HG03342 (cell line): ENCODE measurements around the gene ACOXL.

ENCODE experiments used
- ATAC-seq: cut with Tn5 transposase; IDR thresholded peaks from one replicate; pipeline ENCODE4 v1.9.1; 2021; ENCODE audit warnings: mild to moderate bottlenecking, moderate library complexity; ENCODE audit not compliant: unreplicated experiment

Gene ACOXL

DNA sequence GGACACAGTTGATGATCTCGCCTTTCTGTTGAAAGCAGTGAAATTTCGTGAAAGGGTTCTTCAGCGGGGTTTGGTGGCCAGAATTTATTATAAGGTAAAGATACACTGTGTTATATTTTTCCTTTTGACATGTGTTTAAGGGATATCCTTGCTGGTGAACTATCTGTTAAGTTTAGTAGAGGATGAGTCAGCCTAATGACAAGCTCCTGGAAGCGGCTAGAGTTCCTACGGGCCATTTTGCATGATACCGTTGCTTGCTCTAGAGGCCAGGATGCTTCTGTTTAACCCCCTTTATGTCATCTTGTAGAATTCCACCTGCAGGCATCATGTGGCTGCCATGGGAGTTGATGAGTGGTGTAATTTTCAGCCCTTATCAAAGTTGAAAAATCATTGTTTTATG is 263.5 kb downstream of the ACOXL start:
- no peak for ATAC-seq

DNA sequence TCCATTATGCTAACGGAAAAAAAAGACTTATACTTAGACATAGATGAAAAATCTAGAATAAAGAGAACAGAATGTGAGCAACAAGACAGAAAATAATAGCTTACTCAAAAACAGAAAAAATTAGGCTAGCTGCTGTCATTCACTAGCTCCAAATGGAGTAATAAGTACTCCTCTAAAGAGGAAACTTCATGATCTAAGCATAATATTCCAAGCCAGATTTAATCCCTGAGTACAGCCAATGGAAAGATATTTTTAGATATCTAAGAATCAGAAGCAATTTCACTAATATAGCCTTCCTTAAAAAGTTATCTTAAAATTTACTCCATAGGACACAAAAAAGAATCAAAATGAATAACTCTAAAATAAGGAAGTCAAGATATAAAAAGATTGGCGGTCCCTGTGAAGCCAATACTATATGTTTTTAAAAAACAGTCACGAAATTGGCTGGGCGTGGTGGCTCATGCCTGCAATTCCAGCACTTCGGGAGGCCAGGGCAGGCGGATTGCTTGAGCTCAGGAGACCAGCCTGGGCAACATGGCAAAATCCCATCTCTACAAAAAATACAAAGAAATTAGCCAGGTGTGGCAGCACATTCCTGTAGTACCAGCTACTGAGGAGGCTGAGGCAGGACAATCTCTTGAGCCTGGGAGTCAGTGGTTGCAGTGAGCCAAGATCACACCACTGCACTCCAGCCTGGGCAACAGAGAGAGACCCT is 265.1 kb downstream of the ACOXL start:
- ATAC-seq, result no peak

DNA sequence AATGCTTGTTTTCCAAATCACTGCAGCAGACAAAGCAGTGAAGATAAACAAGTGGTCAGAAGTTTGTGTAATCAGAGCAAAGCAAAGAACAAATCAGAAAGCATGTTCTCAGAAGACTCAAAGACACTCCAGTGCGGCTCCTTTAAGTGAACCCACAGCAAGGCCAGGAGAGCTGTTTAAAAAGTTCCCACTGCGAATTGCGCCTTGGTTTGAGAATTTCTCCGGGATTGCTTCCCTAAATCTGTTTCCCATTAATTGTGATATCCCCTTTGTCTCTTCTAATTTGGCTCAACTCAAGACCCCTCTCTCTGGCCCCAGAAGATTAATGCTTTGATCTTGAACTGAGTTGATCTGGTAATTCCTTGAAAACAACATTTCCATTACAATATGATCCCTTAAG is 265.9 kb downstream of the ACOXL start:
- no peak for ATAC-seq

DNA sequence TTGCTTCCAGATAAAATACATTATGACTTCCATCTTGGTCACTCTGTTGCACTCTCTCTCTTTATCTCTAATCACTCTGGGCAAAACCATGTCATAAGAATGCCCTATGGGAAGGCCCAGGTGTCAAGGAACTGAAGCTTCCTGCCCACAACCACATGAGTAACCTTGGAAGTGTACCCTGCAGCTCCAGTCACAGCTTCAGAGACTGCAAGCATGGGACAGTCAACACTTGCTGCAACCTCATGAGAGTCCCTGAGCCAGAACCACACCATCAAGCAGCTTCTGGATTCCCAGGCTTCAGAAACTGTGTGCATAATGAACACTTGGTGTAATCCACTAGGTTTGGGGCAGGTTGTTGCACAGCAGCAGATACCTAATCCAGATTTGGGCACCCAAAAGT is 267.3 kb downstream of the ACOXL start:
- ATAC-seq, result no peak

DNA sequence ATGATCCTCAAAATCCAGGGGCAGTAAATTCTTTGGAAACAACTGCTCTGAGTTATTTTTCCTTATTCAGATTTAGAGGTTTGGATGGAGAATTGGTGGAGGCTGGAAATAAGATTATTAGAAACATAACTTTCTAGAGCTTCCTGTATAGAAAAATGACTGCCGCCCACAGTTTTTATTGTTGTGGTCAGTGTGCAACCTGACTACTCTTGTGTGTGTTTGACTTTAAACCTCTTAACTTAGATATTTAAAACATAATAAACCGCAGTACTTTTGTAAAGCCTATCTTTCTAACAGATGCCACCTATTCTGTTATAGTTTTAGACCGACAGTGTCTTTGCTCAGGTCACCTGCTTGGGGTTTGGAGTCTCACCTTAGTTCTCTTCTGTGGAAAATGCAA is 272.9 kb downstream of the ACOXL start:
- no peak for ATAC-seq

DNA sequence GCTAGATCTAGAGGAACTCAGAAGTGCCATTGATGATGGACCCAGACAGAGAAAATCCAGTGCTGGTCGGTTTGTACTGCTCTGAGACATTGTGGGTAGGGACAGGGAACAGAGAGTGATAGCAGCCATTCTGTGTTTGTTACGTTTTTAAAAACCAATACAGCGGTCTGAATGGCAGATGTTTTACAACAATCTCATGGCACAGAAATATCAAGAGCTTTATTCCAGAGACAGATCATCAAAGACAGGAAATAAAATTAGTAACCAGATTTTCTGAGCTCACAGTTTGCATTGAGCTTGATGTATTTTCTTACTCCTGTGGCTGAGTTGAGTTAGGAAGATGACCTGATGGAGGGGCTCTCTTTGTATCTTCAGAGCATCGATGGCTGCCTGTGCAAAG is 273.4 kb downstream of the ACOXL start:
- ATAC-seq, result no peak

DNA sequence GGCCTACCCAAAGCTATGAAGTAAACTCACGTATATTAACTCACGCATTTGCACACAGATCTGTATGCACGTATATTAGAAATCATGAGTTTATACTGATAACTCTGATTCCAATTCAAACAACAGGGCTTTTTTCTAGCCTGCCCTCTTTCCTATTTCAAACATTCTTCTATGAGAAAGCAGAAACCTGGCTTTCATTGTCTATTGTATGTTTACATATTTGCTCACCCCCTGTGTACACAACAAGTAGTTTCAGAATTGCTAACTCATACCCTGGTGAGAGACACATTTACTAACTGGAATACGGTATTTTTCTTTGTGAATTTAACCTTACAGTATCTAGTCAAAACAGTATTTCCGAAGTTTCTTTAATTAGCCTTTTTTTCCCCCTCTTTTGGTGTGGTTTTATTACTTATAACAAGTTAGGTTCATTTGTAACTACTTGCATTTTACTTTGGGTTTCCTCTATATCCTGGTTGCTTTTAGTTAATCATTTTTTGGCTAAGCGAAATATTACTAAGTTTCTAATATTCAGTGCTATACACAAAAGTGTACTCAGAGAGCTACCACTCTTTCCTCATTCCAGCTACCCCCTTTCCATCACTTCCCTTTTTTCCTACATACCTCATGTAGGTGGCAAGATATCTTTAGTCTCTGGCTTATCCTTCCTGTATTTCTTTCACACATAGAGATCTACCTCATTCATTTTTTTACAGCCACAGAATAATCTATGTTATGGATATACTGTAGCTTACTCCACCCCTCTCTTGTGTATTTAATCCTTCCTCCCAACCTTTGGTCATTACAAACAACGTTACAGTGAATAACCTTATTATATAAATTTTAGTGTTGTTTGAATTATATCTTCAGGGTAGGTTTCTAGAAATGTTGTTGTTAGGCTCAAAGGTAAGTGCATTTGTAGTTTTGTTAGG is 275.6 kb downstream of the ACOXL start:
- ATAC-seq, result no peak

DNA sequence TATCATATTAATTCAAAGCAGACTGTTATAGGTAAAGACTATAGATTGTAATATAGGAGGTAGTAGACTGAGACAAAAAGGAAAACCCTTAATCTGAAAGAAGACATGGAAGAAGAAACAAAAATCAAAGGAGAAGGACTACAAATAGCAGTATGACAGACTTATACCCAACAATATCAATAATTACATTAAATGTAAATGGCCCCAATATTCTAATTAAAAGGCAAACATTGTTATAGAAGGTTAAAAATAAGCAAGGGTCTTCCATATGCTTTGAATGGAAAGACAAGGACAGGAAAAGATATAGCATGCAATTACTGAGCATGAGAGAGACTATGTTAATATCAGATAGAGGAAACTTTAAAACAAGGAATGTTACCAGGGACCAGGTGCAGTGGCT is 278.8 kb downstream of the ACOXL start:
- ATAC-seq, result no peak

DNA sequence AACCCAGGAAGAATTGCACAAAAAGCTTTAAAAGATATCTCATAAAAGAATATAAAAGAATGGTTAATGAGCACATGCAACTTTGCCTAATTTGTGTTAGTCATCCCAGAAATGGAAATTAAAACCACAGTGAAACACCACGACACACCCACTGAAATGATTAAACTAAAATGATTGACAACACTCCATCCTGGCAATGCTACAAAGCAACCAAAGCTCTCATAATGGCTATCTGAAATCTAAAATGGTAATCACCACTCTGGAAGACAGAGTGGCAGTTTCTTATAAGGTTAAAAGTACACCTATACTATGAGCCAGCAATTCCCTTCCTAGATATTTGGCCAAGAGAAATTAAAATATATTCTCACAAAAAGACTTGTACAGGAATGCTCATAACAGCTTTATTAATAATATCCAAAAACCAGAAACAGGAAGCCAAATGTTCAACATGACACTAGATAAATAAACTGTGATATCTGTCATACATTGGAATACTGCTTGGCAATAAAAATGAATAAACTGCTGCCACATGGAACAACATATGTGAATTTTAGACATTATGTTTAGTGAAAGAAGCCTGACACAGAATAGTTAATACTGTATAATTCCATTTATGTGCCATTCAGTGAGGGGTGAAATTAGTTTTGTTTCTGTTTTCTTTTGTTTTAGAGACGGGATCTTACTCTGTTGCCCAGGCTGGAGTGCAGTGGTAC is 283.1 kb downstream of the ACOXL start:
- ATAC-seq, result no peak

DNA sequence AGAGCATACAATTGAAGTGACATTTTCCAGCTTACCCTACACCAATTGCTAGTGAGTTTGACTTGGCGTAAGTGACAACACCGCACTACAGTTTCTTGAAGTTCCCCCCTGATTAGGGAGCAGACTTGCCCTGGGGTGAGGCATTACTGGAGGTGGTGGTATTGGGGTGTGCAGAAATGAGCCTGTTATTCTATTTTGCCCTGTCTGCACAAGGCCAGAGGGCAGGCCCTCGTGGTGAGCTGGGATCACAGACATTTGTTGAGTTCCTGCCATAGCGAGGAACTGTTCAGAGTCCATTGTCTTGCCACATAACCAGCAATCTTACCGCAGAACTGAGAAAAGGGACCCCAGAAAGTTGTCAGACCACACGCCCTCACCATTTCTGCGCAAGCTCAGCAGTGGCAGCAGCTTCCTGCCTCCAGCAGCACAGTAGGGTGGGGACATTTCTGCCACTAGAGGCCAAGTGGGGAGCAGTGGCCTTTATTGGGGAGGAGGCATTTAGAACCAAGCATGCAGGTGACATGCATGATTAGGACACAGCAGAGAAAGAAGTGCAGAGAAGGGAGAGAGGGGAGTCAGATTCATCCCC is 284.8 kb downstream of the ACOXL start:
- no peak for ATAC-seq

DNA sequence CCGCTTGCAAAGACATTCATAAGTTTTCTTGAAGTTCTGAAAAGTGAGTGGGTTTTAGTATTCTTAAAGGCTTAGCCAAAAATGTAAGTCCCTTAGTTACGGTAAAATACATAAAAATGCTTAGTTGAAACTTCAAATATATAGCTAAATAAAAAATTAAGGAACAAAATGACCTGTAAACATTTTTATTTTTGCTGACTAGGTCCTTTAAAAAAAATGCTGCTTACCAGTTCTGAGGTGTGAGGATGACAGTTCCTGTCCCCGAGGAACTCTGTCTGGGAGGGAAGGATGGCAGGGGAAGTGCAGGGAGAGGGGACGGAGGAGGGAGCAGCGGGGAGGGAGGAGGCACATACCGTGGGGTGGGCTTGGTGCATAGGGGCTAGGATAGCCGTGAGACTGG is 285.5 kb downstream of the ACOXL start:
- ATAC-seq, result no peak

DNA sequence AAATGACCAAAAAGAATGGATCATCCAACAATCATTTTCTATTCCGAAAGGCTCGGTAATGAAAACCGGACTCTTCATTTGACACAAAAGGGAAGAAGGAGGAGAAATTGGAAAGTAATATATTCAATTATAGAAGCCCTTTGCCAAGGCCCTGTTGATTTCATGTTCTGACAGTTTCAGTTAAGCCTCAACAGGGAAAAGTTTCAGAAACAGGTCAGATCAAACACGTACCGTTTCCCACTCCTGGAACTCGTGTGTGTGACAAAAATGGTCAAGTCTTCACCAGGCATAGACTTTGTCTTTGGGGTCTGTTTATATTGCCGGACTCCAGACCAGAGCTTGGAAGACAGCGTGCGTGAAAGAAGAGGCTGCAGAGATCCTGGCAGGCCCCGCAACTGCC is 287.0 kb downstream of the ACOXL start:
- no peak for ATAC-seq

DNA sequence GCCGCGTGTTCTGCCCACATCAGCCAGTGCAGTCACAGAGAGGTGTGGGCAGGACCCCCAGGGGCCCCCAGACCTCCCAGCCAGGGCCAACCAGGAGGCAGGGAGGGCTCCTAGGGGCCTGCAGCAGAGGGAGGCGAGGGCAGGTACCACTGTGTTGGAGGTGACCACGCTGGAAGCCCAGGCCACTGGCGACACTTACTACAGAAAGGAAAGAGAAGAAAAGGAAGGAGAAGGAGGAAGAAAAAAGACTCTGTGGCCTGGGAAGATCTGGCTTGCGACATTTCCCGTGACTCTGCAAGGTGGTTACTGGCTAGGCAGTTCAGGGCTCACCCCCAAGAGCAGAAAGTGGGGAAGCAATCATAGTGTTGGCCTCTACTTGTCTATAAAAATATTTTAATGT is 290.3 kb downstream of the ACOXL start:
- no peak for ATAC-seq

DNA sequence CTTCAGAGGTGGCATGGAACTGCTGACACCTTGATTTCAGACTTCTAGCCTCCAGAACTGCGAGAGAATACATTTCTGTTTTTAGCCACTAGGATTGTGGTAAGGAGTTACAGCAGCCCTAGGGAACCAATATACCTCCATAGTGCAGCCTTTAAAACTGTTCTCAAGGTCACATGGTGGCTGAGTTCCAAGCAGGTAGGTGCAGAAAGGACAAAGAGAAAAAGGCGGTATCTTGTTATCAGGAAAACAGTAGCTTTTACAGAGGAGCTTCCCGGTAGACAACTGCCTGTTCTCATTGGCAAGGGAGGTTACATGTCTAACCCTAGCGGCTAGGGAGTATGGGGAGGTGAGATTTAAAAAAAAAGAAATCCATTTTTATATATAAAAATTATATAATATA is 292.1 kb downstream of the ACOXL start:
- no peak for ATAC-seq

DNA sequence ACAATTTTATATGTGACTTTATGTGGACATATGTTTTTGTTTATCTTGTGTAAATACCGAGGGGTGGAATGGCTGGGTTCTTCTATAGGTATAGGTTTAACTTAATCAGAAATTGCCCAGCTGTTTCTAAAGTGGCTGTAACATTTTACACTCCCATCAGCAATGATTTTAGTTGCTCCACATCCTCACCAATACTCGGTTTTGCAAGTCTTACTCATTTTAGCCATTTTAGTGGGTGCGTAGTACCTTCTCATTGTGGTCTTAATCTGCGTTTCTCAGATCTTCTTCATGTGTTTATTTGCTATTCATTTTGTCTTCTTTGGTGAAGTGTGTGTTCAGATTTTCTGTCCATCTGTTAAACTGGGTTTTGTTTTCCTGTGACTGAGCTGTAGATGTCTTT is 292.9 kb downstream of the ACOXL start:
- ATAC-seq, result no peak

DNA sequence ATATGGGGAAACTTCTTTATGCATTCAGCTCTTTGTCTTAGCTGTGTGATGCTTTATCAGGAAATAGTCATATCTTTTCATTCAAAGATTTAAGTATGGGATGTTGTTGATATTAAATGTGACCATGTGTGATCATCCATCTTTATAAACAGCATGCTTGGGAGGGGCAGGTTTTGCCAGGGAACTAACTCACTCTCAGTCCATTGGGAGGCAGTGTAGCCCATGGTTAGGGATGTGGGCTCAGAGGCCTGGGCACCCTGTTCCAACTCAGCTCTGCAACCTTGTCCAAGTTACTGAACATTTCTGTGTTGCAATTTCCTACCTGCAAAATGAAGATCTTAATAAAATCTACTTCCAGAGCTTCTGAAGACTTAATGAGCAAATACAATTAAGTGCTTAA is 296.3 kb downstream of the ACOXL start:
- ATAC-seq, result no peak

DNA sequence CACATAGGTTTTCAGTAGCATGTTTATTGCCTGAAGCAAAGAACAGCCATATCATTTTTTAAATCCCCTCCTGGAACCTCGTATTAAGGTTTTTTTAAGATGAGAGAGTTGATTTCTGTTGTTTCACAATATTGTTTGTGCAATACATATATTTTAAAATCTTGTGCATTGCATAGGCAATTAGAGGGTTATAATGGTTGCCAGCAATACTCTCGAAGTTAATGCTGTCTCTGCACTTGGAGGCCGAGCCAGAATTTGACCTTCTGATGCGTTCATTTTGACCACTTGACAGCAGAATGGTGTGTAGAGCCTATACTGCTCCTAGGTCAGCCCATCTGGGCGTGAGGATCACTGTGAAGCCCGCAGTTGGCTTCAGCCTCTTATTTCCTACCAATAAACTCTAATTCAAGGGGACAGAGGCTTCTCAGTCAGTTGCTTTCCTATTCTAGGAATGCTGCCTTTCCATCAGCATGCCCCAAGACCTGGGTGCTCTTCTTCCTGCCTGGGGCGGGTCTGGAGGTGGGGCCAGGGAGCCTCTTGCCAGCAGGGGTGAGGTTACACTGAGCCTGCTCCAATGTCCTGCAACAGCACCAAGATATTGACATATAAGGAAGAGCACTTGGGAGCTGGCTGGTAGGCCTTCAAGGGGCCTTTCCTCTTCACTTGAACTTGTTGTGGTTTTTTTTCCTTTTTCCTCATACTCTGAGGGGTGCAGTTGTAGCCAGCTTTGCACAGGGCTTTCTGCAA is 297.0 kb downstream of the ACOXL start:
- ATAC-seq, result no peak

DNA sequence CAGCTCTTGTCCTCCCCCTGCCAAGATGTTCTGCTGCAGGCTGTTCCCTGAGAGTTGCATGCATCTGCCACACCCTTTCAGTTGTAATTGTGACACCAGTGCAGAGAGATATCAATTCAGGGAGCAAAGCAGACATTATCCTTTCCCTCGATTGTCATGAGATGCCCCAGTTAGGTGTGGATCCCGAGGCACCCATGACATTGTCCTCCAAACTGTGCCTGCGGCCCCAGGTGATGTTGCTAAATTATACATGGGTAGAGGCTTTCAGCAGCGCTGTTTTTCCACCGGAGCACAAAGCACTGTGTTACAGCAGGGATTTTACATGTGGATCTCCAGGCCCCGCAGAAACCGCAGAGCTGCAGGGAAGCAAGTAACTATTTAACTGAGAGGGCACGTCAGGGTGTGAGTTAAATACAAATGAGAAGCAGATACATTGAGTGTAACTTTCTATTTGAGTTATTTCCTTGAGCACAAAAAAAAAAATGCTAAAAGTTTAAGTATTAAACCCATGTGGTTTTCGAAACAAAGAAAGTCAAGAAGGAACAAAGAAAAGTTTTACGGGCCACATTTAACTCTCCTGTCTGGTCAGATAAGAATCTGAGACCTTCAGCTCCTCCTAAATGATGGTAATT is 298.0 kb downstream of the ACOXL start:
- peak; percentile 49 for ATAC-seq

DNA sequence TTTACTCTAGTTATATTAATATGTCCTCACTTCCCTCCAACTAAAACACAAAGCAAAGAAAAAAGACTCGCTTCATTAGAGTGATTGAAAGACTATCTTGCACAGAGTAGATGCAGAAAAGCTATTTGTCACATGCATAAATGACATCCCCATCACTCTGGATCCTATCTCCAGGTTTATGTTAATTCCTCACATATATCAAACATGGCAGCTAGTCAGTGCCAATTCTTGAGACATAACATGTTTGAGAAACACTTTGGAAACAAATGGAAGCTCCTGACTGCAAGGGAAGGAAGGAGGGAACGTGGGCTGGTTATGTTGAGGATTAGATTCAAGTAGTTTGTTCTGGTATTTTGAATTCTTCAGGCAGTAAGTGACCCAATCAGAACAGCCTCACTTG is 298.6 kb downstream of the ACOXL start:
- ATAC-seq, result no peak
